CD4-positive, alpha-beta T cell treated with Interferon alpha-2 for 1 hour (primary cell): Measurements from ENCODE around the gene SGCA.

Source experiments
- DNase-seq, 2 donors: peaks; one replicate each; pipeline ENCODE4 v3.0.0-alpha.2; 2020 to 2022

Gene SGCA

DNA sequence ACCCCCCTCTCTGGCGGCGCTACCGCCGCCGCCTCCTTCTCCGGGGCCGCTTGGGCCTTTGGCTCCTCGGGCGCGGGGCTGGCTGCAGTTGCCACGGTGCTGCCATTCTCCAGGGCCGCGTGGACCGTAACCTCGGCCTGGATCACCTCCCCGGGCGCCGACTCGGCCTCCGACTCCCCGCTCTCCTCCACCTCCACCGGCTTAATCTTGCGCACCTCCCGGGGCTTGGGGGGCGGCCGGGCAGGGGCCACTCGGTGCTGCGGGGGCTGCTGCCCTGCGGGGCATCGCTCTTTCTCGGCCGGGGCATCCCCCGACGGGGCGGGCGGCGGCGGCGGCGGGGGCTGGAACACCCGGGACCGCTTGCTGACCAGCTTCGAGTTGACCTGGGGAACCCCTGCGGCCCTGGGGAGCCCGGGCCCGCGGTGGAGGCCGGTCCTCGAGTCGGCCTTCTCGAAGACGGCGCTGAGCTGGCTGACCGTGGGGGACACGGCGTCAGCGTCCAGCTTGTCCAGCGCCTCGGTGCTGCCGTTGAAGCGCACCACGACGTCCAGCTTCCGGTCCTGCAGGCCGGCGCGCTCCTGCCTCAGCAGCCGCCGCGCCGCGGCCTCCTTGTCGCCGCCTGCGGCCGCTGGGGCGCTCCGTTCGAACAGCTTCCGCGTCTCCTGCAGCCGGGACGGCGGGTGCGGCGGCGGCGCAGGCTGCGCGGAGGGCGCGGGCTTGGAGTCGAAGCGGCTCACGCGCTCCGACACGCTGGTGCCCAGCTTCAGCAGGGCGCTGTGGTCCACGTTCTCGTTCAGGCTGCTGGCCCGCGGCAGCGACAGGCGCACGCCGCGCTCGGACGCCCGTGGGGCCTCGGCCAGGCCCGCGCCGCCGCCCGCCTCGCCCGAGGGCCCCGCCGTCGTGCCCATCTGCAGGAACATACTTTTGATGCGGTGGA lies 16.1 kb upstream of the SGCA start:
- peak; percentile 38 to 66 for DNase-seq

DNA sequence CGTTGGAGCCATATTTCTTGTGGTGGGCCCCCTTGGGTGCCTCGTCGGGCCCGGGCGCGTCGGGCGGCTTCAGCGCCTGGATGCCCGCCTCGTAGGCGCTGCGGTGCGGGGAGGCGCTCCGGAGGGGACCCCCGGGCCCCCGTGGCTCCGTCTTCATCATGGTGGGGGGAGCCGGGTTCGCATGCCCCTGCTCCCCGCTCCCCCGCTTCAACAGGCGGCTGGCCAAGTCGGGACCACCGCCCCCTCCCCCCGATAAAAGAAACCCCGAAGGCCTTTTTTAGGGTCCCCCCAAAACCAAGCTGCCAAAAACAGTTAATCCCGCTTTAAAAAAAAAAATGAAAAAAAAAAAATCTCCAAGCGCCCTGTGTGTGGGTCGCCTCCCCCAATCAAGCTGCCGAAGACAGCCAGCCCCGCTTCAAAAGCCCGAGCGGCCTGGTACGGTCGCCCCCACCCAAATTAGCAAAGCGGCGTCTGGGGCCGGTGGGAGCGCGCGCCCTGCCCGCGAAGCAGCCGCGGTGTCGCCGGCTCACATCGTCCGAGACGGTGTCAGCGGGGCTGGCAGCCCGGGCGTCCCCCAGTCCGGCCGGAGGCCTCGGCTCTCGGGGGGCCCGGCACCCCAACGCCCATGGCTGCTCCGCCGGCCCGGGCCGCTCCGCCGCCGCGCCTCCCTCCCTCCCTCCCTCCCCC lies 15.3 kb upstream of the SGCA start, which contains the start of gene PPP1R9B:
PPP1R9B (minus strand) TSS at position 324 of the 687 bp plus-strand sequence; CDS start at position 160, 164 bp downstream.
- DNase-seq, result no peak

DNA sequence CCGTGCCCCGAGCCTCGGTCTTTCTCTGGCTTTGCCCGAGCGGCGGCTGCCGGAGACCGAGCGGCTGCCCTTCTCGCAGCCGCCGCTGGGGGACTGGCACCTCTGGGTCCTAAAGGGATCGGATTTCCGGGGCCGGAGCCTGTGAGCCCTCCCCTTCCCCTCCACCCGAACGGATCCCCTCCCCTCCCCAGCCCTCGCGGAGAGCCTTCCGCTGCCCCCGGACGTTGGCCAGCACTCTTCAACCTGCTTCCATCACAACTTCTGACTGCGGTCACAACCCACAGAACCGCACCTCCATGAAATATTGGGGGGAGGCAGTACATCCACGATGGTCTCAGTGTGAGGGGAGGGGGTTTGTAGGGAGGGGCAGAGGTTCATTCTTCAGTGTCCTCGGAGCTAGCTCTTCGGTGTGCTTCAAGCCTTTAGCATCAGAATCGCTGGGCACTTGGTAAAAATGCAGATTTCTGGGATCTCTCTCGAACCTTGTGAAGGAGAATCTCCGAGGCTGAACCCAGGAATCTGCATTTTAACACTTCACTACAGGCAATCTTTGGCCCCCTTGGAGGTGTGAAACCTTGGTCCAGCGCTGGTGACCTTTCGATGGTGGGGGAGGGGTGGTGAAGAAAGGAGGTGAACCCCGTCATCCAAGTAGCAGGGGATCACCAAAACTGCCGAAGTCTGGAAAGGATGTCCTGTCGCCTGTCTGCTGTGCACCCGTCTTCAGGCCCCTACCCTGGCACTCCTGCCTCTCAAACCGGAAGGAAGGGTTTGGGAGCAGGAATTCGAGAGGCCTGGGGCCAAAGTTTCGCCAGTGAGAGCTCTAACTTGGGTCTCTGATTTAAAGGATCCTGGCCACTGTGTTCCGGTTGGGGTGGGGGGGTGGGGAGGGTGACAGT lies 14.5 kb upstream of the SGCA start:
- DNase-seq, result peak; percentile 86 to 91

DNA sequence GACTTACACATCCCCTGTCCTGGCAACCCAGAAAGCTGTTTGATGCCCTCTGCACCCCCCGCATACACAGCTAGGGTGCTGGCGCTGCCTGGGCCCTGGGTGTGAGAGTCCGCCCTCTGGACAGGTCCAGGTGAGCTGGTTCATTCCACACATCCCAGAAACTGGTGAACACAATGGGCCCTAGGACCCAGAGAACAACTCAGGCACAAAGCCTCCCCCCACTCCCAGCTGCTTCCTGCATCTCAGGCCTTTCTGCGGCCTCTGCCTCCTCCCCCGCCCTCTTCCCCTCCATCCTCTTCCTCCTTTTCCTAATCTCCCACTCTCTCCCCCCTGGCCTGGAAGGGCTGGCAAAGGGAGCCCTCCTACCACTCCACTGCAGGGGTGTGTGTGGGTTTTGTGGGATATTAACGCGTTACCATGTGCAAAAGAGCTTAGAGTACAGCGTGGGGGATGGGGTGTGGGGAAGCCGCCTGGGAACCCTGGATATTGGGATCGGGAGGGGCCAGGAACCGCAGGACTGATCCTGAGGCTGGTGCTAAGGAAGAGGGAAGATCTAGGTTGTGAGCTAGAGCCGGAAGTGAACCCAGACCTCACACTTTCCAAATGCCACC lies 13.8 kb upstream of the SGCA start:
- DNase-seq, result peak; percentile 45 to 60

DNA sequence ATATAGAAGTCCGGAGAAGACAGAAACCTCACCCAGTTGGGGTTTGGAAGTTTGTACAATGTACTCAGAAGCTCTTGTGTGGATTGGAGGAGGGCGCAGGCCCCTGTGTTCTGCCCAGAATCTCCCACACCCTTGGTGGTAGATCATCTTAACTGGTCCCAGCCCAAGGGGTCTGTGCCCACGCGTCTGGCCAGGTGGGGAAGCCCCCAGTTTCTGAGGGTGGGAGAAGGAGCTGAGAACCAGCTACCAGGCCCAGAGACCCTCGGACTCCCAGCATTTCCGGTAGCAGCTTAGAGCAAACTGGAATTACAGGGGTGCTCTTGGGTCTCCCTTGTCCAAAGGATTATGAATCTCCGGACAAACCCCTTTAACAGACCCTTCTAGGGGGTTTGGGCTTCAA lies 13.1 kb upstream of the SGCA start:
- DNase-seq, result no peak

DNA sequence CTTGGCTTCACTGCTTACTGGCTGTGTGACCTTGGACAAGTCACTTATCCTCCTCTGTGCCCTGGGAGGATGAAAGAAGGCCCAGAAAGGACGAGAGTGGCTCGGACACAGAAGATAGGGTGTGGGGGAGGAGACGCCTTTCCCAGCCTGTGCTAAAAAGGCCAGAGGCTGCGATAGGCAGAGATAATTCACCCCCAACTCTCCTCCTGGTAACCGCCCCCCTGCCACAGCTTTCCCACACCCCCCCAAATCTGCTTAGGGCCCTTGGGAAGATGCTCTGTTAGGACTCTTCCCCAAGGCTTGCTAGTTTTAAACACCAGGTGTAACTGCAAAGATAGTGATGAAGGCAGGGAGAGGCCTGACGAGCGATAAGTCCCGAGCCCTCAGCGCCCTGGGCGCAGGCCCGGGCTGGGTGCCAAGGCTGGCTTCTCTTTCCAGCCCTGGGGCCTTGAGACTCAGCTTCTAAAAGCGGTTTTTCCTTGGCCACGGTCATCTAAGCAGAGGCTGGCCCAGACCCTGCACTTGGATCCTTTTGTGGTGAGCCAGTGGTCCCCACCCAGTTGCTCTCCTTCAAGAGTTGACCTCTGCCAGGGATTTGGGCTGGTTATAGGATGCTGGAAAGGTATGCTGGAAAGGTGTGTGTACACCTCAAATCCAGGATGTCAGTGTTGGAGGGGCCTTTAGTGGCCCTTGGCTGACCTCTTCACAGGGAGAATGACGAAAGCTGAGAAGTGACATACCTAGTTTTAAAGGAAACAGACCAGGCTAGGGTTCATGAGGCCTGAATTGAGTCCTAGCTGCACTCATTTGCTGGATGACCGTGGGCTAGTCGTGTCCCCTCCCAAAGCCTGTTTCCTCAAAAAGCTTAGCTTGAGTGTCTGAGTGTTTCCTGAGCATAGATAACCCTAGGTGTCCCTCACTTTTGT lies 11.9 kb upstream of the SGCA start:
- DNase-seq, result no peak

DNA sequence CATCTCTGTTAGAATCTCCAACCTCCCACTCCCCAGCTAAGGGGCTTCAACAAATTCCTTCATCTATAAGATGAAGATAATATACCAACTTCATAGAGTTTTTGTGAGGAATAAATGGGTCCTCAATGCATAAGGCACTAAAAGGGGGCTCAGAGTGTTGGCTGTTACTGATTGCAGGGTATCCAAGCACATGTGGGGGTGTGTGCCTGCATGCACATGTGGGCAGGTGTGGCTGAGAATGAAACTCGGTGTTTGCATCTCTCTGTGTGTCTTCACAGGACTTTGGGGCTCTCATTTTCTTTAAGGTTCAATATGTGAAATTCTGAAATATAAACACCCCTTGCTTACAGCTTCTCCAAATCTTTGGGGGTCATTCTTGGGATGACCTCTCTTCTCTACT lies 11.2 kb upstream of the SGCA start:
- no peak for DNase-seq

DNA sequence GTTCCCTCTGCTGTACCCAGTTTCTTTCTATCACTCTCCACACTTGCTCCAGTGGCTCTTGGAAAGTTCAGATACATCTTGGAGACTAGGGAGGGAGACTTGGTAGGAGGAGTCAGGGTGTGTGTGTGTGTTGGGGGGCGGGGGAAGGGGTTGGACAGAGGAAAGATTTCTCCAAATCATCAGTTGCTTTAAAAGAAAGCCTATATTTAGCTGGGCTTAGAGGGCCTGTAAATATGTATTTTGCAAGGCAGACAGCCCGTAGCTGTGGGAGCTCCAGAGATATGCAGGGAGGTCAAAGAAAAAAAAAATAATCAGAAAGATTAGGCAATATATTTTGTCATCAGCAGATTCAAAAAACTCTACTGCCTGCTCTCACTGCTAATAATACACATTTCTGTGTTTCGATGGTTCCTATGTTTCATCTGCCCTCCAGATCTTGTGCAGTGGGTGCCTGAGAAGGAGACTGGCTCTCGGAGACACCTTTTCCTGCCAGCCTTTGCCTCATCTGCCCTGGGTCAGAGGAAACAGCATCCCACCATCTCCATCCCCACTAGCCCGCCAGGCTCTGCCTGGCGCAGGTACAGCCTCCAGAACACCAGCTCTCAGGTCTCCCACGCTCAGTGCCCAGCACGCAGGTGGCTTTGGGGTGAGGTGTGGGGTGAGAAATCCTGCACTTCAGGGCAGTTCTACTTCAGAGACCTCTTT lies 10.5 kb upstream of the SGCA start:
- DNase-seq, result no peak

DNA sequence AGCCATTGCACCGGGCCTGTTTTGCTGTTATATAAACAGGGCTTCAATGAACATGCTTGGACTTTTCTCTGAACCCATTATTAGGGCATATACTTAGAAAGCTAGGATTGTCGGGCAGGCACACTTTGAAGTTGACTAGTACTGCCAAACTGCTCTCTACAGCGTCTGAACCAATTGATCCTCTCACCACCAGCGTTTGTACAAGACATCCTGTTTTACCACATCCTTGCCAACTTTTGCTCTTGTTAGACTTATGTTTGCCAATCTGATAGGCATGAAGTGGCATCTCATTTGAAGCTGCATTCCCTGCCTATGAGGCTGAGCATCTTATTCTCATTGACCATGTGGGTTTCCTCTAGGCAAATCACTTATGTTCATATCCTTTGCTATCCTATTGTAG lies 7.9 kb upstream of the SGCA start:
- DNase-seq, result peak in 1 of 2 donors; percentile 48

DNA sequence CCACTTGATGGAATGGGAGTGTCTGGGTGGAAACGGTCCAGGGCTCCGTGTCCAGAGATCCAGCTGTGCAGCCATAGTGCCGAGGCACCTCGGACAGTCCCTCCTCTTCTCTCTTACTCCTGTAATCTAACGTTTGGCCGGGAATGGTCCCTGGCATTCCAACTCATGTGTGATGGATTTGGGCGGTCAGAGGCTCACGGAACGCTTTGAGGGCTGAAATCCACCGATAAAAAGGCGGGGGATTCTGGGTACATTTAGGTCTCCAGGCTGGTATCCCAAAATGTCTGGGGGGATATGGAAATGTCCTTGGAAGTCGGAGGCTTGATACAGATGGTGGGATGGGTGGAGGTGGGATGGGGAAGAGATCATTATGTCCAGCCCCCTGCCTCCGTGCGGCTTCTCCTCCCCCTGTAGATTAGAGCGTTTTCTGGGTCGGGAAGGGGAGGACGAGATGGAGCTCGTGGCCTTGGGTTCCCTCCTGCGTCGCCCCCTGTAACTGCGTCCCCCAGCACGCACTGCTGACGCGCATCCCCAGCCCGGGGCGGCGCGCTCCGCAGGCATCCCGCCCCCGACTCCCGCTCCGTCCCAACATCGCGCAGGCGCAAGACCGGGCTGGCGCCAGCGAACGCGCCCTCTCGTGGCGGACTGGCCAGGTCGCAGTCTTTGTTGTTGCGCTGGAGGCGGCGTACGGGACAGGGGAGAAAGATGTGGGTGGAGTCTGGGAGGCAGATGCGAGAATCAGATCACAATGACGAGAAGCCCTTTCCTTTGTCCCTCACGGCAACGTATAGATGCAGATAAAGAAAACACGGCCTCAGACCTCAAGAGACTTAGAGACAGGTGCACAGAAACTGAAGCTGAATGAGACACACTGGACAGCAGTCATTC lies 4.5 kb upstream of the SGCA start:
- peak; percentile 93 to 96 for DNase-seq

DNA sequence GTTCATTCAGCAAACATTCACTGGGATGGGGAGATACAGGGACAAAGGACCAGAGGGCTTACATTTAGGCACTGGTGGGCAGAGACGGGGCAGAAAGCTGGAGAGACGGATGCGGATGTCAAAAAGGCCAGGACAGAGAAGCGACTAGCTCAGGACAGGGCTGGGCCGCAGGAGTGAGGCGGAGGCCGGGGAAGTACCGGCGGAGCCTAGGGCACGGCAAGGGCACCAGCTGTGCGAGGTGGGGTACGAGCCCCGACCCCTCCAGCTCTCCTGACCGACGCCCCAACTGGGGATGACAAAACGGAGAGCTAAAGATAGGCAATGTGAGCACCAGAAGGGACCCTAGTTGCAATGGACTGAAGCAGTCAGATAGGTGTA lies 3.9 kb upstream of the SGCA start:
- DNase-seq, result no peak

DNA sequence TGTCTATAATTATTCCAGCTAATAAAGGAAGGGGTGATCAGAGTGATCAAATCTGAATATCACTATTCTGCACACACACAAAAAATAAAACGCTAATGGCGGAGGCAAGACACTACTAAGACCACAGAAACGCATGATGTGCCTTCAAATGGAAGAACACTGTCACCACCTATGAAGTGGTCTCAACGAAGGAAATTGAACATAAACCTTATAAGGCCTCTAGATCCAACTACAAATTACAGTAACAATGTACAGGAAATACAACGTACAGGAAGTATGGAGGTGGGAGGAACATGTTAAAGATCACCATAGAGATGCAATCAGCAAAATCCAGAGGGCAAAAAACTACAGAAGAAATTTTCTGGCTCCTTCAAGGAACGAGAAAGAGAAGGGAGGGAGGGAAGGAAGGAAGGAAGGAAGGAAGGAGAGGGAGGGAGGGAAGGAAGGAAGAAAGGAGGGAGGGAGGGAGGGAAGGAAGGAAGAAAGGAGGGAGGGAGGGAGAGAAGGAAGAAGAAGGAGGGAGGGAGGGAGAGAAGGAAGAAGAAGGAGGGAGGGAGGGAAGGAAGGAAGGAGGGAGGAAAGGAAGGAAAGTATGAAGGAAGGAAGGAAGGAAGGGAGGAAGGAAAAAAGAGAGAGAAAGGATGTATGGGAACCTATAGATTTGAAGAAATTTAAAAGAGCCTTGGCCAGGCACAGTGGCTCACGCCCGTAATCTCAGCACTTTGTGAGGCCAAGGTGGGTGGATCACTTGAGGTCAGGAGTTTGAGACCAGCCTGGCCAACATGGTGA lies 3.1 kb upstream of the SGCA start:
- DNase-seq, result peak in 1 of 2 donors; percentile 36

DNA sequence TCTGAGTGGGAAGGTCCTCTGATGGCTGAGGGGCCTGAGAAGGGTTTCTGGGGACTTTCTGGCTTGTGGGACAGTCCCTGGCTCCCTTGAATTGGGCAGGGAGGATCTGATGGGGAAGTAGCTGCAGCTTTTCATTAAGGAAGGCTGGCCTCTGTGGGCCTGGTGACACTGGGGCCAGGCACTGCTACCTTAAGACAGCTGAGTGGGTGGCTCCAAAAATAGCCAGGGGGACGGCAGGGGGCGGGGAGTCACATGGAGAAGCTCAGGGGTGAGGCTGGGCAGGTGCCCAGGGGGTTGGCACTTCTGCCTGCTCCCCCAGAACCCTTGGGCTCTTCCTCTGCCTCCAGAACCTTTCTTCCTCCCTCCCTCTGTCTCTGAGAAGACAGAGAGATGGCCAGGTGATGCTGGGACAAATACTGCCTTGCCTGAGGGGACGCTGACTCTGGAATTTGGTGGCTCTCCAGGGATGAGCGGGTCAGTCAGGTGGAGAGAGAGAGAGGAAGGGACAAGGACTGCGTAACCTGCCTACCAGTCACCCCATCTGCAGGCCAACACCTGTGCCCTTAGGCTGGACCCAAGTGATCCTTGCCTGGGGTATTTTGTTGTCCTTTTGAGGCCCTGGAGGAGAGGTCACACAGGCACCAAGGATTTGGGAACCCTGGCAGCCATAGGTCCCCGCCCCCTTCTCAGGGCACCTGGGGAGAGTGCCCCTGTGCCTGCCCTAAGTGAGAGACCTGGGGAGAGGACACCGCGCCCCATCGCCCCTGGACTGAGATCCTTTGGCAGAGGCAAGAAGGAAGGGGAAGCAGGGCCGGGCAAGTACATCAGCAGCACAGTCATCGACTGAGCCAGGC lies 1.7 kb upstream of the SGCA start:
- DNase-seq, result peak in 1 of 2 donors; percentile 34

DNA sequence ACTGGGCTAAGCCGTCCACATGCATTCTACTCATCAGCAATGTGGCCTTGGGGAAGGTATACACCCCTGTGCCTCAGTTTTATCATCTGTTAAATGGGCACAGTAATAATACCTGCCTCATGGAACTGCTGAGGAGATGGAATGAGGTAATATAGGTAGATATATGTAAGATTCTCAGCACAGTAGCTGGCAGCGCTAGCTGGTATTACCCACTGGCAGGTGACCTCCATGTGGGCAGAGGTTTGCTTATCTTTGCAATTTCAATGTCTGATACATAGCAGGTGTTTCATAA lies 1.2 kb upstream of the SGCA start:
- DNase-seq, result no peak

DNA sequence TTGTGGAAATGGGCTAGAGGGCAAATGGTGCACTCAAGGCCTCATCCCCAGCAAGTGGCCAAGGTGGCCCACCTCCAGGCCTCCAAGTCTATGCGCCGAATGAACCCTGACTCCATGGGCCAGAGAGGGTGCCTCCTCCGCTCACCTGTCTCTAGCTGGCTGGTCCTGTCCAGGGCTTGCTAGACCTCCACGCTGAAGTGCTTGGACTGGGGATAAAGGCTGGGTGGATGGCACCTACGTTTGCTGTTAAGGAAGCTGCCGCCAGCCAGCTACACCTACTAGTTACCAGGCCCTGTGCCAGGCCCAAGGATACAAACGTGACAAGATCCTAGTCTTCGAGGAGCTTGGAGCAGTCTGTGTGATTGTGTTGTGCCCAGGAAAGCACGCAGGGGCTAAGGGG lies 739 bp upstream of the SGCA start:
- no peak for DNase-seq

DNA sequence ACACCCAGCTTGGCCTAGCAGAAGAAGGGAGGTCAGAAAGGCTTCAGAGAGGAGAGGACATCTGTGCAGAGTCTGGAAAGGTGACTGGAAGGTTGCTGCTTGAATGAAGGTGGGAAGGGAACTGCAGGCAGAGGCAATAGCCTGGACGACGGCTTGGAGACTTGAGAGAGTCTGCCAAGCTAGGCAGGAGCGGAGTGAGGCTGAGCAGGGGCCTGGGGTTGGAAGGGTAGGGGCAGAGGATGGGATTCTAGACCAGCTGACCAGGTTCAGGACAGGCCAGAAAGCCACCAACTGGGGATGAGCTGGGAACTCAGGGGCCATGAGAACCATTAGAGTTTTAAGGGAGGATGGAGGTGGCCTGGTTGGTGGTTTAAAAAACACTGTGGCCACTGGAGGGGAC lies 339 bp upstream of the SGCA start:
- no peak for DNase-seq

DNA sequence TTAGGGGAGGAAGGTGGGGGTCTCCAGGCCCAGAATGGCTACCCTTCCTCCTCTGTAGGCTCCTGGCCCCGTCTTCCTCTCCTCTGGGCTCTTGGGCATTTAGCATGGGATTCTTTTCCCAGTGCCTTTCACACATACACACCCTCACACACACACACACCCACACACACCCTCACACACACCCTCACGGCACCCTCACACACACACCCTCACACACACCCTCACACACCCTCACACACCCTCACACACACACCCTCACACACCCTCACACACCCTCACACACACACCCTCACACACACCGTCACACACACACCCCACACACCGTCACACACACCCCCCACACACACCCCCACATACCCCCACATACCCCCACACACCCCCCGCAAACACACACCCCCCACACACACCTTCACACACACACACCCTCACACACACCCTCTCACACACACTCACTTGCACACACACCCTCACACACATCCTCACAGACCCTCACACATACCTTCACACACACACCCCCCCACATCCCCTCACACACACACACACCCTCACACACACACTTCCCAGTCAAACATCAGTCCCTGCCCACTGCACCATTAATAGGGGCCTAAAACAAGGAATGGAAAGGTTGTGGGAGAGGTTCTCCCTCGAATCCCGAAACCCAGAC lies 845 bp downstream of the SGCA start:
- no peak for DNase-seq

DNA sequence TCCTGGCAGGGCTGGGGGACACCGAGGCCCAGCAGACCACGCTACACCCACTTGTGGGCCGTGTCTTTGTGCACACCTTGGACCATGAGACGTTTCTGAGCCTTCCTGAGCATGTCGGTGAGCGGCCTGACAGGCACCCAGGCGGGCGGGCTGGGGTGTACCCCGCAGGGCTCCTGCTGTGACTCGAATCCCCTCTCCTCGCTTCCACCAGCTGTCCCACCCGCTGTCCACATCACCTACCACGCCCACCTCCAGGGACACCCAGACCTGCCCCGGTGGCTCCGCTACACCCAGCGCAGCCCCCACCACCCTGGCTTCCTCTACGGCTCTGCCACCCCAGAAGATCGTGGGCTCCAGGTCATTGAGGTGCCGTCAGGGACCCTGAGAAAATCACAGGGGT lies 1.6 kb downstream of the SGCA start:
- no peak for DNase-seq
